H1 (cell line): ENCODE results near the gene CEACAM20. TPM values are rescaled to one million over a fixed set of nuclear protein-coding genes. Genes with fewer than 3 reads are reported as not detected.

Experiments used
- ATF3 ChIP-seq: IDR thresholded peaks from 2 replicates; pipeline ENCODE4 v1.6.1; 2011; ENCODE audit warnings: low read depth, mild to moderate bottlenecking, low read length; ENCODE audit not compliant: insufficient read depth
- CHD7 ChIP-seq: fragments of 300-600 bp; sonication (generic); IDR thresholded peaks from 2 replicates; pipeline ENCODE4 v1.7.1; 2012; ENCODE audit warnings: low read length, moderate library complexity, mild to moderate bottlenecking, inconsistent platforms; ENCODE audit not compliant: insufficient replicate concordance
- EGR1 ChIP-seq: IDR thresholded peaks from 2 replicates; pipeline ENCODE4 v1.6.1; 2011; ENCODE audit warnings: low read depth, low read length, borderline replicate concordance
- HDAC2 ChIP-seq, 2 experiments: fragments of 300-600 bp in 1 of 2; sonication (generic) in 1 of 2; IDR thresholded peaks; 2 replicates each; pipeline ENCODE4 v1.6.1; 2011 to 2012; ENCODE audit warnings: low read depth in 2 of 2, low read length in 2 of 2, mild to moderate bottlenecking in 2 of 2, moderate library complexity in 2 of 2, borderline replicate concordance in 1 of 2, inconsistent platforms in 1 of 2
- POLR2A ChIP-seq, 2 experiments: IDR thresholded peaks; 1 replicate in 1 of 2; 2 replicates in 1 of 2; pipeline ENCODE4 v1.6.1; 2011; ENCODE audit warnings: low read depth in 2 of 2, low read length in 2 of 2, mild to moderate bottlenecking in 2 of 2; ENCODE audit errors: control extremely low read depth in 1 of 2
- USF2 ChIP-seq: IDR thresholded peaks from 2 replicates; pipeline ENCODE4 v1.6.1; 2011; ENCODE audit warnings: low read length, improper control_type of control experiment
- polyA plus RNA-seq, 7 experiments: library from polyadenylated mRNA; depleted of rRNA in 3 of 7; stranded (reverse) in 5 of 7; unstranded in 2 of 7; fragments of >200 nt in 5 of 7; fragments of 200-250 nt in 2 of 7; gene quantifications; 1 replicate in 5 of 7; 2 replicates in 1 of 7; 4 replicates in 1 of 7; pipeline versions ENCODE4 v1.2.1 to v1.2.3, GENCODE V29; 2011 to 2013; ENCODE audit warnings: missing spikeins in 2 of 7, mixed read lengths in 2 of 7
- total RNA-seq: library from RNA; stranded (reverse); fragmentation: NEBNext Ultra II Directional; extraction: Animal tissue kit (Norgen Biotek cat#: 25700); gene quantifications from 2 replicates; pipeline ENCODE4 v1.2.1, GENCODE V29; 2021
- TF ChIP-seq, protein P1 (sequence below): IDR thresholded peaks from 2 replicates; pipeline ENCODE4 v1.6.1; 2012; ENCODE audit warnings: low read length, inconsistent platforms
- TF ChIP-seq, protein P2 (sequence below): IDR thresholded peaks from 2 replicates; pipeline ENCODE4 v1.6.1; 2012; ENCODE audit warnings: inconsistent platforms

Gene CEACAM20
- total and polyA plus RNA-seq, 2 of the 8 experiments (the other 6 are each of a cell fraction or from before 2014, with no cell fraction given), result not detected

- no peak for TF ChIP-seq CHD7
- no peak for TF ChIP-seq HDAC2 (IDR thresholded peaks at IDR 0.05; ENCODE audit: borderline replicate concordance in 1 of 2, low read depth in 2 of 2, low read length in 2 of 2)
- no peak for TF ChIP-seq POLR2A (IDR thresholded peaks at IDR 0.05; ENCODE audit: control extremely low read depth in 1 of 2, low read depth in 2 of 2, low read length in 2 of 2)
- TF ChIP-seq ATF3, result no peak
- TF ChIP-seq EGR1, result no peak
- no peak for TF ChIP-seq USF2
- TF ChIP-seq, protein P1, sequence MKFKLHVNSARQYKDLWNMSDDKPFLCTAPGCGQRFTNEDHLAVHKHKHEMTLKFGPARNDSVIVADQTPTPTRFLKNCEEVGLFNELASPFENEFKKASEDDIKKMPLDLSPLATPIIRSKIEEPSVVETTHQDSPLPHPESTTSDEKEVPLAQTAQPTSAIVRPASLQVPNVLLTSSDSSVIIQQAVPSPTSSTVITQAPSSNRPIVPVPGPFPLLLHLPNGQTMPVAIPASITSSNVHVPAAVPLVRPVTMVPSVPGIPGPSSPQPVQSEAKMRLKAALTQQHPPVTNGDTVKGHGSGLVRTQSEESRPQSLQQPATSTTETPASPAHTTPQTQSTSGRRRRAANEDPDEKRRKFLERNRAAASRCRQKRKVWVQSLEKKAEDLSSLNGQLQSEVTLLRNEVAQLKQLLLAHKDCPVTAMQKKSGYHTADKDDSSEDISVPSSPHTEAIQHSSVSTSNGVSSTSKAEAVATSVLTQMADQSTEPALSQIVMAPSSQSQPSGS, result no peak
- TF ChIP-seq, protein P2, sequence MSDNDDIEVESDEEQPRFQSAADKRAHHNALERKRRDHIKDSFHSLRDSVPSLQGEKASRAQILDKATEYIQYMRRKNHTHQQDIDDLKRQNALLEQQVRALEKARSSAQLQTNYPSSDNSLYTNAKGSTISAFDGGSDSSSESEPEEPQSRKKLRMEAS, result no peak
Observed at GRCh38 chr19:44529536-44529935, at the start of gene CEACAM20 (continued).
